Germinal center (tissue), 1 donor: Measurements from ENCODE around the gene RHEX.

Source experiments
- DNase-seq: peaks from one replicate; pipeline ENCODE4 v3.0.0; 2012; ENCODE audit warnings: mixed read lengths, low spot score

Gene RHEX

DNA sequence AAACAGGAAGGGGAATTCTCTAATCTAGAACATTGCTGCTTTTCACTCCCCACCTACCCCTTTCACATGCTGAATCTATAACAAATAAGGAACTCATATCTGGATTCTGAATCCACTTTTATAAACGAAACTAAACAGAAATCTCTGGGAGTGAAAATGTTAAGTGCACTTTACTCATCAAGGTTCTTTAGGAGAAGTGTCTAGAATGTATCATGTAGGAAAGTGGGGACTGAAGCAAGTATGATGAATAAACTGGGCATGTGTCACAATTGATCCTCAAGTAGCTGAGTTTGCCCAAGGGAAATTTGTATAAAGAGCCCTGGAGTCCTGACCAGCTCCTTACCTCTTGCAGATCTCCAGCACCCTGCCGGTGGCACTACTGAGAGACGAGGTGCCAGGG, 44.4 kb downstream of the RHEX start:
- no peak for DNase-seq

DNA sequence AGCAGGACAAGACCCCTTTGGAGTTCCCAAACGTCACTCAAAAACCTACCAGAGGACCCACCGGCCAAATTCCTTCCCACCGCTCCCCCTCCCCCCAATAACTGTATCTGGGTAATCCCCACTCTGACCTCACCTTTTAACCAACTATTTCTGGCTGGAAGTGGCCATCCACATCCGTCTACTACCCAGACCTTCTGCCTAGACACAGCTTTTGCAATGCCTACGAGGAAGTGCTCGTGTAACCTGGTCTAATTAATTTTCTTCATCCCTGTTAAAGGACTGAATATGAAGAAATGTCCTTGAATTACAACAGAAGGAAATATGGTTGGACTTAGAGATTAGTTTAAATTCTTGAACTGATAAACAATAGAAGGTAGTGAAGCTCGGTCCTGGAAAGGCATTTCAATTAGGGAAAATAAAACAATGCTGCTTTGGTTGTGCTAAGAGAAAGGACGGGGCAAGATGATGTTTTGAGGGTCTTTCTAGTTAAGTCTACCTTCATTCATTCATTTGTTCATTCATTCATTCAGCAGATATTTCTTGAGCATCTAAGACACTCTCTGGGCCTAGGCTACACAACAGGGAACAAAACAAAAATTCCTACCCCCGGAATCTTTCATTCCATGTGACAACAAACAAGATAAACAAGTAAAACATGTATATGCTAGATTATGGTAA, 45.4 kb downstream of the RHEX start:
- no peak for DNase-seq

DNA sequence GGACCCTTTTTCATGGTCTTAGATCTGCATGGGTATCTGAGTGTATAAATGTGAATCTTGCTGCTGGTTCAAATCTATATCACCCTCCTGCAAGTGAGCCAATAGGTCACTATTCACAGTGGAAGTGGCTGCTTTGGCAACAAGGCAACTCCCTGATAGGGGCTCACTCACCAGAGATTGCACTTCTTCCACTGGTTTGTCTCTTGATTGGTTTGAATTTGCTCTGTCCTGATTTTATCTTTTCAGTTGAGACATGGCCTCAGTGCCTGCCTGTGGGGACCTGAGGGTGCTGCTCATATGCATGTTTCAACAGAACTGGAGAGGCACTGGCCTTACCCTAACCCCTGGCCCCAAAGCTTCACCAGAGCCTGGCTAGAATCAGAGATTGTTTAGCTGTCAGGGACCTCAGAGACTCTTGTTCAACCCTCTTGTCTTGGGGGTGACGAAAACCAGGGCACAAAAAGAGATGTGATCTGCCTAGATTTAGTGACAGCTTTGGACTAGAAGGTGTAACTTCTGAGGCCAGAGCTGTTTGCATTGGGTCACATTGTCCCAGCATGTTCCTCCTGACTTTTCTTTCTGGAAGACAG, 47.3 kb downstream of the RHEX start:
- DNase-seq = no peak

GRCh38 chr1:206101351-206102045, 48.5 kb downstream of the RHEX start:
- no peak for DNase-seq

DNA sequence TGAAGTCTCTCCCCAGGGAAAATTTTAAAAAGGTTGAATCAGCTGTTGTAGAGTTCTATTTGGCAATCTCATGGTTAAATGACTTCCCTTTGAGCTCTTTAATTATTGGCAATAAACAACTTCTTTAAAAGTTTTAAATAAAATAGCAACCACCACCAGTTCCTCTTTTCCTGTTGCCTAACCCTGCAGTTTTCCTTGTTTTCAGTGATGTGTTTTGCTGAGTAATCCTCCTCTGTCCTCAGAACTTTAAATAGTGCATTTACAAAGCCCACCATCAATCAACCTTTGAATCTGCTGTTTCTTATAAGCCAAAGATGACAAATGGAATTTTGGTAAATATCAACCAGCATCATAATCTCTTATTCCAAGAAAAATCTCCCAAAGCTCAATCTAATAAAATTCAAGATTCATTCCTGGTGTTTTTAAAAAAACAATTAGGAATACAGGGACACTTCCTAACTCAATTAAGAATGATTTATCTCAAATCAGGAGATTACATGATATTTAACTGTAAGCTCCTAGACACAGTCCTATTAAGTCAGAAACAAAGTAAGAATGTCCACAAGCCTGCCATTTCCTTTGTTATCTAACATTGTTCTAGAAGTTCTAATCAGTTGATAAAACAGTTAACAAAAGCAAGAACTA, 49.4 kb downstream of the RHEX start:
- no peak for DNase-seq

- no peak for DNase-seq
Observed at GRCh38 chr1:206103979-206104378, 51.0 kb downstream of the RHEX start.

GRCh38 chr1:206105464-206105995, 52.6 kb downstream of the RHEX start:
- DNase-seq = no peak

GRCh38 chr1:206106328-206107167, 53.6 kb downstream of the RHEX start:
- peak; percentile 85 for DNase-seq

- no peak for DNase-seq
Observed at GRCh38 chr1:206107168-206107544, 54.2 kb downstream of the RHEX start.

GRCh38 chr1:206108635-206109034, 55.7 kb downstream of the RHEX start:
- DNase-seq = no peak

- no peak for DNase-seq
Observed at GRCh38 chr1:206109718-206110117, 56.7 kb downstream of the RHEX start.

DNA sequence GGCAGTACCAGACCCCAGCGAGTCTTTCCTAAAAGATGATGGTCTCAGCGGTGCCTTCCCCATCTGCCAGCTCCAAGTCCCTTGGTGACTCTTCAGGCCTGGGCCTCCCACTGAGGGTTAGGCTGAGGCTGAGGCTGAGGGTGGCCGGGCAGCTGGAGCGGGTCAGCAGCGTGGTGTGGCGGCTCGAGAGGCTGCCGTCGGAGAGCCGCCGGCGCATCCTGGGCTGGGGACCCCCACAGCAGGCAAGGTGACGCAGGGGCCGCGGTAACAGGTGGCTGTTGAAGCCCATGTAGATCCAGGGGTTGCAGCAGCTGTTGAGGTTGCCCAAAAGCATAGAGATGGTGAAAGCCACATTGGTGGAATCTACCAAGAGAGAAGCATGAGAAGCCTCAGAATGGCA, 57.2 kb downstream of the RHEX start:
- DNase-seq = no peak

GRCh38 chr1:206110820-206111219, 57.8 kb downstream of the RHEX start:
- no peak for DNase-seq

DNA sequence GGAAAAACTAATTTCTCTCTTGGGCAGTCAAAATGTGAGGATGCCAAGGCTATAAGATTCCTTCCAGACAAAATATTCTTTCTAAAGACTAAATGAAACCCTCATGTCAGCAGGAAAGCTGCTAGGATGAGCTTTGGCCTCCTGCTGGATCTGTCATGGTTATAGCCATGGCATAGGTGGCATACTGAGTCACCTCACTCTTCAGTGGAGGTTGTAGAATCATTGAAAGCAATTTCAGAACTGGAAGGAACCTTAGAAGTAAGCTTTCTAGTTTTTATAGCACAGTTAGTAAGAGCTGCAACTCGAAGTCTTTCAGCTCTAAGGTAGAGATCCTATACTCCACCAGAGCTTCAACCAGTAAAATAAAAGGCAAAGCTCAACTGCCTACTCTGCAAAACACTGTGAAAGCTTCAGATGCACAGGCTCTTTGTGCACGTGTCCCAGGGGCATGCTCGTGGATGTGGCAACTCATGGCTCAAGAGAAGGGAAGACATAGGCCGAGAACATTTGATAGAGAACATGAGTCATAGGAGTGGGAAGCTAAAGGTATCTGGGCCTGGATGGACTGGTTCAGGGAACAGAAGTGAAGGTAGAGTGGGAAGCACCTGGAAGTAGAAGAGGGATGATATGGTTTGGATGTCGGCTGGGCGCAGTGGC, 58.4 kb downstream of the RHEX start:
- no peak for DNase-seq

GRCh38 chr1:206112600-206113301, 59.8 kb downstream of the RHEX start:
- no peak for DNase-seq

GRCh38 chr1:206114692-206115640, 62.0 kb downstream of the RHEX start:
- no peak for DNase-seq

DNA sequence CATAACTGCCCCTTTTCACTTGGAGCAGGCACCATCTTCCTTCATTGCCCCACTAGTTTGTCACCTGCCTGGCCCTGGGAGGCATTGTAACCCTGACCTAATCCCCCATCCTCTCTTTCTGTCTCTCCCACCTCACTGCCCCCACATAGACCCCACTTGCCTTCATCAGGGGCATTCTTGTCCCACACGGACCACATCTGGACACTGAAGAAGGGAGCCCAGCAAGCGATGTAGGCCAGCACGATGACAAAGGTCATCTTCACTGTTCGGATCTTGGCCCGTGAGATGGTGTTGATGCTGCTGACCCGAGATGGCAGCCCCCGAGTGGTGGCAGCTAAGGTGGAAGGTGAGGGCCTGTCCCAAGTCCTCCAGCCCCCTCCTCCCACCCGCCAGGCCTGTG, 62.8 kb downstream of the RHEX start:
- DNase-seq = no peak

- no peak for DNase-seq
Observed at GRCh38 chr1:206116191-206116872, 63.4 kb downstream of the RHEX start.

- DNase-seq = no peak
Observed at GRCh38 chr1:206116873-206117150, 63.8 kb downstream of the RHEX start.
